GM18517 (cell line): ENCODE measurements around the gene LRRC53.

ENCODE experiments used
- ATAC-seq: cut with Tn5 transposase; IDR thresholded peaks from one replicate; pipeline ENCODE4 v1.9.1; 2021; ENCODE audit warnings: mild to moderate bottlenecking, moderate library complexity; ENCODE audit not compliant: unreplicated experiment

Gene LRRC53

DNA sequence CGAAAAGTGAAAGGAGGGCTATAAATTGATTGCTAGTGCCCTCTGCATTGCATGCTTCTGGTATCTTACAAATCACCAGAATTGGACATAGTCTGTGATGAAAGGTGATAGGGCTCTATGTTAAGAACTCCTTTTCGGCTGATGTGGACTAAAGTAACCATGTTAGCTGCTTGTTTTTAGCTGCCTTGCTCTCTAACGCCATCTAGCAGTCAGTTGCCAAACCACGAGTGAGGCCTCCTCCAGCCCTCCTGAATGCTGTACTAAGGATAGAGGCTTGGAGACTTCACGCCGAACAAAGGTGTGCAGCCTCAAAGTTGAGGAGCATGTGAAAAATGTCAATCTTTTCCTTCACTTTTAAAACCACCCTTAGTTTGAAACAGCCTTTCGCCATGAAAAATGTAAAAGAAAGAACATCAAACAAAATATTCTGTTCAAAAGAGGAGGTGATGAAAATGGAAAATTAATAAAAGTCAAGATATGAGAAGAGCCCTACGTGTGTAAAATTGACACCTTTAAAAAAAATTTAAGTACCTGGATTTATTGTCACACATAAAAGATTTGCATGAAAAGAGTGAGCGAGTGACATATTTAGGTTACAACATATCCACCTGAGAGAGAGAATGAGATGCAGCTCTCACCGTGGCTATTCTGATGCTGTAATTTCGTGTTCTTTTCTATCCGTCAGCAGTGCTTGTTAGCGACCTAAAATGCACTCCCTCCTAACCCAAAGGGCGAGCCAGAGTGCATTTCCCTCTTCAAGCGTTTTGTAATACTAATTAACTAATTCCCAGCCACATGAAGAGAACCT is 8.1 kb downstream of the LRRC53 start:
- peak; percentile 91 for ATAC-seq

- ATAC-seq, result no peak
Measured at GRCh38 chr1:74502858-74503257, 9.6 kb downstream of the LRRC53 start.

DNA sequence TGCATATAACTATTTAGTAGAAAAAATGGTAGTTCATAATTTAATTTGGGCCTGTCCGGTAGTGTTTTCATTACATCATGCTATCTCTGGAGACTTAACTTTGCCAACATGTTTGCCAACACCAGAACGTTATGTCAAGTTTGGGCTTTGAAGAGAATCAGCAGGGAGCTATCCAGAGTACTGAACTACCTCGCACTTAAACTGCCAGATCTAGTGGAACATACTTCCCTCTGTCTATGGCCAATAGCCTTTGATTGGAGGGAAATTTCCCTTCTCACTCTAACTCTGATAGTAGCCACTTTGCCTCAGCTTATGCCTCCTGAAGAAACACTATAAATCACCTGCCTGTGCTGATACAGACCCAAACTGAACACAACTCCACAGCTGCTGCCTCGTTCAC is 10.0 kb downstream of the LRRC53 start:
- no peak for ATAC-seq

DNA sequence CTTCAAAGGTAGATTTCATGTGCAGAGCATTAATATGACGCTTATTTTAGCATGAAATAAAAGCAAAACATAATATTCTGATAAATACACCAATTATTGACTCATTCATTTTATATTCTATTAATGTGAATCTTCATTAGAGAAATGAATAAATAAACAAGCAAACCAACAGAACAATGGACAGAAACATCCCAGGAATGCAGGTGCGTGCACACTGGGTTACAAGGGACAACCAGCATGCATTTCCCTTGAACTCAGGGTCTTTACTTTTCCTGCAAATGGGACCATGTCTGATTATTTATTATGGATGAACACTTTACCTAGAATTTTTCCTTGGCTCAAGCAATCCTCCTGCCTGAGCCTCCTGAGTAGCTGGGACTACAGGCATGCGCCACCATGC is 13.5 kb downstream of the LRRC53 start:
- ATAC-seq, result no peak

DNA sequence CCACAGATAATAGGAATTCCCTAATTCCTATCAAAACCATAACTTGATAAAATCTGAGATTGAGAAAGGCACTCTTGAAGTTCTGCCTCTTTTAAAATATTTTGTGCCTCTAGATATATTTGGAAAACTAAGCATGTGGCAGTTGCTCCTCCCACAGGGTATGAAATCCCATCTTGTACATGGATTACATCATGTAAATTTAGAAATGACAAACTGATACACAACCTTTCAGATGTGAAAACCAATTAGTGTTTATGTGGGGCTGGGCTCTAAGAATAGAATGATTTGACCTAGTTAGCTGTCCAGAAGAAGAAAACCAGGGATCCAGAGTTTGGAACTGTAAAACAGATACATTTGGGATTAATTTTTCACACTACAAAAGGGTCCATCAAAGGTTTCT is 15.7 kb downstream of the LRRC53 start:
- ATAC-seq, result no peak

DNA sequence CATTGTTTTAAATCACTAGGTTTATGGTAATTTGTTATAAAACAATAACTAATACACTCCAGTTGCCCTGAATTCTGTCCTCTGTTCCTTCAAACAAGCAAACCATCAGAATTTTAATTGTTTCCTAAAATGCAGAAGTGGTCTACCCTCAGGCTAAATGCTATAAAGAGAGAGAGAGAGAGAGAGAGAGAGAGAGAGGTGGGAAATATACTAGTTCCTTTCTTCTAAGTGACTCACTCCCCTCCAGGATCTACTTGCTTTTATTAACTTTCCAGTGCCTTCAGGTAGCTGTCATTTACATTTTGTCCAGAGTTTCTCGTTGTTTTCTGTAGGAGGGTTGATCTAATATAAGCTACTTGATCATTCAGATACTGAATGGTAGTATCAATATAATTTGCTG is 26.4 kb downstream of the LRRC53 start:
- ATAC-seq, result no peak

DNA sequence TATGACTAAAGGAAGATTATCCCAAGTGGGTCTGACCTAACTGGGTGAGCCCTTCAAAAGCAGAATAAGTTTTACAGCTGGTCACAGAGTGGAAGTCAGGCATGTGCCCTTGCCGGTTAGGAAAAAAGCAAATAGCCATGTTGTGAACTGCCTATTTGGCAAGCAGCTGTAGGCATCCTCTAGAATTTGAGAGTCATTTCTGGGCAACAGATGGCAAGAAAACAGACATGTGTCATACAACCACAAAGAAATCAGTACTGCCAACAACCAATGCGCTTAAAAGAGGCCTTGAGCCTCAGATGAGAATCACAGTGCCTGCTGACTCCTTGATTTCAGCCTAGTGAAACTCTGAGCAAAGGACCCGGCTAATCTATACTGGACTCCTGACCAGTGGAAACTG is 26.8 kb downstream of the LRRC53 start:
- no peak for ATAC-seq

DNA sequence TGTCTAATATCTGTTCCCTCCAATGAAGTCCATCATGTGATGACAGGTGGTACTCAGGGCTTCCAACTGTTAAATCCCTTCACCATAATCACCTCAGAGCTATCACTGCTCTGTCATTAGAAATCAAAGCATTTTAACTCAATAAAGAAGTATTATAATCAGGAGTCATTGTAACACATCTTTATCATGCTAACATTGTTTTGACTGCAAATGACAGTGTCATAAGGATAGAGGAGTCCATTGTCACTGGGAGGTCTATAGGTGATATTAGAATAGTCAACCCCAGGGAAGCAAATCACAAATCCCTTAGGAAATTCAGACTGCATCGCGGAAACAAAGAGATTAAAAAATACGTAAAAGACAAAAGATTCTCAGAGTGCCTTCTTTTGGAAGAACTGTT is 30.8 kb downstream of the LRRC53 start:
- ATAC-seq, result no peak

DNA sequence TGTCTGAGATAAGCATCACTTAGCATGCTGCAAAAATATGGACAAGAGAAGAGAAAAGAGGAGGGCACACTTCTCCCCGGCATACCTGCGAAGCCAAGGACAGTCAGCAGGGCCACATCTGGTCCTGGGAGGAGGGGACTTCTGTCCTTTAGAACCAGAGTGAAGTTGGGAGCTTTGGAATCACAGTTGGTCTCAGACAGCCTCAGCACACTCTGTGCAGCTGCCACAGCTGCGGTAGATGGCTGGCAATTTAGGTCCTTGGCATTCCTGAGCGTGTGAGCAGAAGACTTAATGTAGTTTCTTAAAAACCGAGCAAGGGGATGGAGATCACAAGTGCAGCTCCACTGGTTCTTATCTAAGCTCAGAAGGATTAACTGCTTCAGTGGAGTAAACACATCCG is 32.3 kb downstream of the LRRC53 start:
- no peak for ATAC-seq

DNA sequence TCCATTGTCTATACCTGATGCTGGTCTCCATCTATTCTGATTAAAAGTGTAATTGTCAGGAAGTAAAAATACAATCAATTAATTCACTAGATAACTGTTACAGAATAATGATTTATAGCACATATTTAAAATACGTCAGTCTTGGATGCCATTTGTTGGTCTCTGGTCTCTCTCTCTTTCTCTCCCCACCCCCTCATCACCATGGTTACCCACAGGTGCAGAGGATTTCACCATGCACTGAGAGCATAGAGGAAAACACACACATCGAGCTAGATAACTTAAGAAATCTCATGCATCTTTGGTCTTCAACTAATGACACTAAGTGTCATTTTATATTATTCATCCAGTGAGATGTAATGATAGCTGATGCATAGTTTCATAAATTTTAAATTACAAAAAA is 33.4 kb downstream of the LRRC53 start:
- ATAC-seq, result no peak

DNA sequence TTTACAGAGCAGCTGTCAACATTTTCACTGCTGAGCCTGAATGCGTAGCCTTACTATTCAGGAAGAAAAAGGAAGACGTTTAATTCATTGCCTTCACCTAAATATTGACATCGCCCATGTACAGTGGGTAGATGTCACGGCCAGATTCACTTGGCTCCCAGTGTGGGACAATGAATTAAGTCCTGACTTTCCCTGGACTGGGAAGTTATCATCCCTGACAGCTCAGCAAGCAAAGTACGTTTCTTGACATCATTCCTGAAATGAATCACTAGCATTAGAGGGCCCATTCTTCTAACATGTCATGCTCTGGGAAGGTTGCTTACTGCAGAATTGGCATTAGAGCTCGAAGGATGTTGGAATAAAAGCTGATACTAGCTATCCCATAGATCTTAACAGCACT is 37.8 kb downstream of the LRRC53 start:
- ATAC-seq, result no peak

GRCh38 chr1:74471470-74471869 is 40.9 kb downstream of the LRRC53 start:
- ATAC-seq, result no peak

- no peak for ATAC-seq
Measured at GRCh38 chr1:74470936-74471335, 41.5 kb downstream of the LRRC53 start.

DNA sequence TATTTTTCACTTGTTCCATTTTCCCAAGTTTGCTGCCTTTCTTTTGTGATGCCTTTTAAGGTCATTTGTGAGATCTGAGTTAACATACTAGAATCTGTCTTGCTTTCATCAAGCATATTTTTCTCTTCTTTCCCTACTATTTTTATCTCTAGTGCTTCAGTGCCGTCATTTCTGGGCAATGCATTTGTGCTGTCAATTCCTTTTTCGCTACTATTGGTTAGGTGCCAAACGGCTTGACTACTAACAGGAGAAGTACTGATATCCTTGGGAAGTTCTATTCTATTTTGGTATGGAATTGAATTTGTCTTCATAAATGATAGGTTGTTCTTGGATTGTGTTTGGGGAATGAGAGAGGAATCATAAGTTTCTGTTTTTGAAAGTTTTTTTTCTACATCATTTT is 42.2 kb downstream of the LRRC53 start:
- ATAC-seq, result no peak

DNA sequence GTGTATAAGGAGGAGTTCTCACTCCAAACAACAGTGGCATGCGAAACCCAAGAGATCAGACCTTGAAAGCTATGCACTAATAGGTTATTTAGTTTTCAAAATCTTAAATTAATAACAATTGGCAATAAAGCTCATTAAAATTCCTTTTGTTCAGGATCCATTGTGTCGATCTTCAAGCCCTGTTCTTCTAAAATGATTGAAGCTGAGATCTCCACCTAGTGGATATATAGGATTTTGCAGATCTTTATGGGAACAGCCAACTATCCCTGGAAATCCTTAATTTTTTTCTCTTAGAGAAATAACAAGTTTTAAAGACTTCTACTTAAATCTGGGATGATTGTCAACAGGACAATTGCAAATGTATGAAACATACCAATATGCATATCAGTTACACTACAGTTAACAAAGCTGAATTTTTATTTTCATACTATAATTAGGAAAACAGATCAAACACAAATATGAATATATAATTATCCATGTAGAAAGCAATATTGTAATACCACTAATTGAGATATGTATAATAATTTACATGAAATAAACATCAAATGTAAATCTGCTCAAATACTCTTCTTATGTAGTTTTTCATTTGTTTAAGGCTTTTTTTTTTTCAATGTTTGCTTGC is 43.3 kb downstream of the LRRC53 start:
- ATAC-seq, result no peak

DNA sequence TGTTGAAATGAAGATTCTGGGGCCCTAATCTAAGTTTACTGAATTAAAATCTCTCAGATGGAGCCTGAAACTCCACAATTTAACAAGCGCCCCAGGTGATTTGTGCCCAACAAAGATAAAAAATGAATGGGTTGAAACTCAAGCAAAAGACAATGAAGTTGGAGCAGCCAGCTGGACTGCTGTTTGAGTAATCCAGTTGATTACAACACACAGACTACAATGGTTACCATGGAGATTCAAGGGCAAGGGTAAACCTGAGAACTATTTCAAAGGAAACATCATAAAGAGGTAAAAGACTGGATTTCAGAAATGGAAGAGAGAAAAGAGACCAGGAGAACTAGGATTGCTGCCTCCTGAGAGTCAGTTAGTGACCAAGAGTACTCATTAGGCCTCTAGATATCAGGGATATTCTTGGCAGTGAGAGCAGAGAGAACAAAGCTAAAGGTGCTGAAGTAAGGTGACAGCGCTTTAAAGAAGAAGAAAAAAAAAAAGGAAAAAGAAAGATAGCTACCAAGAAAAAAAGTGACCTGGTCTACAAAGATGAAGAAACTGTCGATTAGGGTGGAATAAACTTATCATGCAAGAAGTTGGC is 44.5 kb downstream of the LRRC53 start:
- ATAC-seq, result no peak

DNA sequence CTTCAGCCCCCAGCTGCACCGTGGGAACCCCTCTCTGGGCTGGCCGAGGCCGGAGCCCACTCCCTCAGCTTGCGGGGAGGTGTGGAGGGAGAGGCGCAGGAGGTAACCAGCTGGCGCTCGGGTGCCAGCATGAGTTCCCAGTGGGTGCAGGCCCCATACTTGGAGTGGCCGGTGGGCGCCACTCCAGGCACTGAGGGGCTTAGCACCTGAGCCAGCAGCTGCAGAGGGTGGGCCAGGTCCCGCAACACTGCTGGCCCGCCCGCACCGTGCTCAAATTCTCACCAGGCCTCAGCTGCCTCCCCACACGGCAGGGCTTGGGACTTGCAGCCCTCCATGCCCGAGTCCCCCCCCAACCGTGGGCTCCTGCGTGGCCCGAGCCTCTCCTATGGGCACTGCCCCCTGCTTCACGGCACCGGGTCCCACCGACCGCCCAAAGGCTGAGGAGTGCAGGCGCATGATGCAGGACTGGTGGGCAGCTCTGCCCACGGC is 47.2 kb downstream of the LRRC53 start:
- ATAC-seq, result no peak

- ATAC-seq, result no peak
Measured at GRCh38 chr1:74464037-74464436, 48.4 kb downstream of the LRRC53 start.

DNA sequence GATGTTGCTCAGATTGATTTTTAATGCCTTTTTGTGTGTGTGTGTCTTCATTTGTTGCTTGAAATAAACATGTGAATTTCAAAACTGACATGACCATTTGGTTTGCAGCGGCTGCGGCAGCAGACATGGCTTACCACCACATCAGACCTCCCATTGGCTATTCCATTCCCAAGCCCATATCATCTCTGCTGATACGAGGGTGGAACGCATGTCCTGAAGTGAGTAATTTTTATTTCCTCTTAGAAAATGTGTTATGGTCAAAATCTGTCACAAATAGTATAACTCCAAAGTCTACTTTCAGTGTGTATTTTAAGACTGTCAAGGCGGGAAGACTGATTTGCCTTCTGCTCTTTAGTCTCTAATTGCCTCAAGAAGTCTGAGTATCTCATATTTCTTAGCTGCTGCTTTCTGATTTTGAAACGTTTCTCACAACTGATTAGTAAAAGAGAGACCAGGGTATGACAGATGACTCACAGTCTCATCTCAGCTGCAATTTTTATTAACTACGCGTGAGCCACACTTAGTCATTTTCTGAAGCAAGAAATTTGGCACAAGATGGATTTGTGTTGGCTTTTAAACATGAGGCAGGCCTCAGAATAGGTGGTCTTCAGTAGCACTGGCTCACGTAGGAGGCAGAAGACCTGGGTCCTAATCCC is 49.0 kb downstream of the LRRC53 start:
- ATAC-seq, result peak; percentile 70

- no peak for ATAC-seq
Measured at GRCh38 chr1:74457253-74457652, 55.2 kb downstream of the LRRC53 start.

GRCh38 chr1:74455390-74455789 is 57.0 kb downstream of the LRRC53 start:
- ATAC-seq, result no peak

DNA sequence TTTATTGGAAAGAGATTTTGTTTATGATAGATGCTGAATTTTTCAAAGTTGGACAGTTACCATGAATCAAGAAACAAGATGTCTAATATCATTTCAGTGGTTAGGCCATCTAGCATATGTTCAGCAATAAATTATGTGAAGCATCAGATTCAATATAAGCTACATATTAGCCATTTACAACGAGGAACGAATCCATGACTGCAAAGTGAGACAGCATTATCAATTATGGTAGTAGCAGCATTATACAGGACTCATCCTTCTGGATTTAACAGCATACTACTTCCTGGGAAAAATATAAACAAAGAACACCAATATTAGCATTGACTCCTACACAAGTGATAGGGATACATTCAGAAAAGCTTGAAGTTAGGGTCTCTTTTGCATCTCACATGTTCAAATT is 59.1 kb downstream of the LRRC53 start:
- no peak for ATAC-seq
